Middle frontal gyrus (tissue), 1 donor: Measurements from ENCODE around the gene TRAPPC8.
"Not testable (repeated sequence)": the region's sequence is repeated elsewhere in the genome, so short reads cannot be mapped to it uniquely, and the experiment has no call there.

Experiments
- DNase-seq: peaks from one replicate; pipeline ENCODE4 v3.0.0-alpha.2; 2015; ENCODE audit warnings: low spot score; ENCODE audit errors: extremely low spot score

The TRAPPC8 gene

GRCh38 chr18:31857526-31858106 is 85.3 kb downstream of the TRAPPC8 start:
- DNase-seq: no peak

- no peak for DNase-seq
Measured at GRCh38 chr18:31850844-31851243, 92.1 kb downstream of the TRAPPC8 start.

- DNase-seq: no peak
Measured at GRCh38 chr18:31840499-31840898, 102.4 kb downstream of the TRAPPC8 start.

- no peak for DNase-seq
Measured at GRCh38 chr18:31837879-31838278, 105.0 kb downstream of the TRAPPC8 start.

GRCh38 chr18:31835528-31836133 is 107.3 kb downstream of the TRAPPC8 start:
- no peak for DNase-seq

GRCh38 chr18:31831903-31832302 is 111.0 kb downstream of the TRAPPC8 start:
- DNase-seq: no peak

GRCh38 chr18:31830686-31831085 is 112.2 kb downstream of the TRAPPC8 start:
- DNase-seq: no peak

GRCh38 chr18:31828613-31829012 is 114.3 kb downstream of the TRAPPC8 start:
- DNase-seq: no peak

- not testable (repeated sequence) for DNase-seq
Measured at GRCh38 chr18:31826673-31827325, 116.1 kb downstream of the TRAPPC8 start.

GRCh38 chr18:31825772-31826171 is 117.2 kb downstream of the TRAPPC8 start:
- DNase-seq: no peak

- DNase-seq: no peak
Measured at GRCh38 chr18:31821545-31822171, 121.3 kb downstream of the TRAPPC8 start.

GRCh38 chr18:31819925-31820229 is 123.1 kb downstream of the TRAPPC8 start:
- DNase-seq: no peak

GRCh38 chr18:31819106-31819924 is 123.6 kb downstream of the TRAPPC8 start:
- peak; percentile 29 for DNase-seq

GRCh38 chr18:31814132-31814531 is 128.8 kb downstream of the TRAPPC8 start:
- no peak for DNase-seq

GRCh38 chr18:31810336-31811130 is 132.4 kb downstream of the TRAPPC8 start:
- DNase-seq: not testable (repeated sequence)

- DNase-seq: not testable (repeated sequence)
Measured at GRCh38 chr18:31809049-31809448, 133.9 kb downstream of the TRAPPC8 start.

GRCh38 chr18:31801078-31801477 is 141.8 kb downstream of the TRAPPC8 start:
- no peak for DNase-seq

- DNase-seq: not testable (repeated sequence)
Measured at GRCh38 chr18:31799257-31799656, 143.7 kb downstream of the TRAPPC8 start.

GRCh38 chr18:31798399-31798798 is 144.5 kb downstream of the TRAPPC8 start:
- DNase-seq: no peak

- no peak for DNase-seq
Measured at GRCh38 chr18:31795747-31796146, 147.2 kb downstream of the TRAPPC8 start.

GRCh38 chr18:31793531-31793930 is 149.4 kb downstream of the TRAPPC8 start:
- DNase-seq: no peak
